T-cell (primary cell): Measurements from ENCODE around the gene BRD3. TPM values are rescaled to one million over a fixed set of nuclear protein-coding genes. Genes with fewer than 3 reads are reported as not detected.

Source experiments
- ATAC-seq, 4 experiments: fragments of 200-7000 bp in 3 of 4; fragments of 150-1000 bp in 1 of 4; cut with Tn5 transposase; replicated peaks in 1 of 4; 1 replicate in 3 of 4; 2 replicates in 1 of 4; pipeline ENCODE4 v1.10.0; 2021; ENCODE audit warnings: moderate library complexity in 3 of 4, mild to moderate bottlenecking in 2 of 4, moderate number of reproducible peaks in 1 of 4
- CTCF ChIA-PET, 2 donors: fragments of 300-600 bp; sonication (Branson Sonifier 250); formaldehyde crosslinking; loops; one replicate each; lab custom pipeline; 2022; ENCODE audit warnings: antibody characterized with exemption in 2 of 2; lab: Charles Lee
- POLR2A ChIA-PET, 2 donors: fragments of 300-600 bp; sonication (Branson Sonifier 250); formaldehyde crosslinking; loops; one replicate each; lab custom pipeline; 2022; ENCODE audit warnings: antibody characterized with exemption in 2 of 2; lab: Charles Lee
- DNase-seq, 35 experiments: peaks; one replicate each; pipeline versions ENCODE4 v3.0.0 to v3.0.0-alpha.2; 2013 to 2023
- H3K27ac ChIP-seq: one replicate; pipeline ENCODE4 v1.5.1; 2013; ENCODE audit warnings: low read length
- H3K27me3 ChIP-seq, 2 experiments: replicated peaks in 1 of 2; 1 replicate in 1 of 2; 2 replicates in 1 of 2; pipeline versions ENCODE4 v1.6.1 to v1.7.0; 2013; ENCODE audit warnings: low read length in 1 of 2, mixed read lengths in 1 of 2; ENCODE audit not compliant: control insufficient read depth in 2 of 2, insufficient read depth in 2 of 2; ENCODE audit errors: extremely low read depth in 1 of 2
- H3K36me3 ChIP-seq, 2 donors: 1 replicate in 1 of 2; 2 replicates in 1 of 2; pipeline versions ENCODE4 v1.6.1 to v1.7.0; 2013; ENCODE audit warnings: low read length in 1 of 2; ENCODE audit not compliant: control insufficient read depth in 2 of 2, insufficient read depth in 1 of 2; ENCODE audit errors: extremely low read depth in 1 of 2
- H3K4me1 ChIP-seq, 2 experiments: 1 replicate in 1 of 2; 2 replicates in 1 of 2; pipeline versions ENCODE4 v1.6.1 to v1.7.0; 2013; ENCODE audit warnings: low read length in 2 of 2, mixed read lengths in 1 of 2; ENCODE audit not compliant: insufficient read depth in 2 of 2, control insufficient read depth in 1 of 2; ENCODE audit errors: extremely low read depth in 1 of 2
- H3K4me3 ChIP-seq, 2 donors: 1 replicate in 1 of 2; 2 replicates in 1 of 2; pipeline versions ENCODE4 v1.5.1 to v1.7.0; 2013; ENCODE audit warnings: mild to moderate bottlenecking in 2 of 2, low read length in 1 of 2, moderate library complexity in 1 of 2; ENCODE audit not compliant: control insufficient read depth in 1 of 2; ENCODE audit errors: extremely low read depth in 1 of 2
- H3K9me3 ChIP-seq: 2 replicates; pipeline ENCODE4 v1.7.0; 2013
- H3K27ac Mint-ChIP-seq, 2 donors: one replicate each; pipeline ENCODE4 v1.8.0; 2020 to 2021; ENCODE audit warnings: mild to moderate bottlenecking in 2 of 2, mixed read lengths in 2 of 2
- H3K27me3 Mint-ChIP-seq, 2 donors: one replicate each; pipeline ENCODE4 v1.8.0; 2021 to 2022; ENCODE audit warnings: mixed read lengths in 2 of 2
- H3K36me3 Mint-ChIP-seq: one replicate; pipeline ENCODE4 v1.8.0; 2021; ENCODE audit warnings: mixed read lengths
- H3K4me1 Mint-ChIP-seq, 3 donors: one replicate each; pipeline ENCODE4 v1.8.0; 2020 to 2022; ENCODE audit warnings: mixed read lengths in 3 of 3, mild to moderate bottlenecking in 1 of 3
- H3K4me3 Mint-ChIP-seq, 3 donors: one replicate each; pipeline ENCODE4 v1.8.0; 2020 to 2022; ENCODE audit warnings: mild to moderate bottlenecking in 3 of 3, mixed read lengths in 3 of 3, moderate library complexity in 3 of 3
- H3K9me3 Mint-ChIP-seq, 3 donors: one replicate each; pipeline ENCODE4 v1.8.0; 2020 to 2022; ENCODE audit warnings: mixed read lengths in 3 of 3
- WGBS: methylation state at CpG from one replicate; pipeline ENCODE4 v1.1.5; 2013; ENCODE audit warnings: missing lambda C conversion rate; ENCODE audit not compliant: insufficient coverage; 5-methylcytosine and 5-hydroxymethylcytosine counted together
- total RNA-seq, 35 experiments: library from RNA in 6 of 35; stranded (reverse) in 6 of 35; fragments of 120-200 nt in 1 of 35; gene quantifications; one replicate each; pipeline versions ENCODE4 v1.2.1 to v1.2.4 and lab custom pipeline; 2013 to 2026

BRD3 gene
- total RNA-seq, 5 donors from 2014 or later (not counting 1 experiment from before 2014, with no cell fraction given): 33.7 to 63.7 (median 58.2) TPM

GRCh38 chr9:134068744-134069479 lies 1.1 kb upstream of the BRD3 start:
- H3K4me3 Mint-ChIP-seq: peak overlapping the region; percentile 75 to 86 (median 80)
- Histone ChIP-seq H3K27me3 (peaks cover 0 to 39% of the 10 kb centered on the region in 2 experiments), H3K36me3 (no peaks in the 10 kb centered on the region), H3K27ac (peak overlapping the region; percentile 88), H3K4me1 (peaks cover 6 to 40% of the 10 kb centered on the region in 2 experiments), H3K4me3 (peak overlapping the region; percentile 55 to 82), H3K9me3 (no peaks in the 10 kb centered on the region)
- peaks cover 27 to 32% (median 29%) of the 10 kb centered on the region in 3 donors for H3K4me1 Mint-ChIP-seq
- peaks cover 13 to 25% of the 10 kb centered on the region in 2 donors for H3K27me3 Mint-ChIP-seq
- WGBS: 15% methylated on average over 17 of the region's 31 CpGs
- ChIA-PET CTCF (interaction anchor here (0.6 to 1.2 kb wide), 5 partner anchors 9 to 298 kb away, joined by 3 to 8 read pairs (median 3); partner anchors contain the start of gene WDR5 (in 1 of the 2)), POLR2A (no interaction called here)
- no peaks in the 10 kb centered on the region for H3K9me3 Mint-ChIP-seq
- no peak for ATAC-seq
- no peaks in the 10 kb centered on the region for H3K36me3 Mint-ChIP-seq
- peak in 3 of 35 experiments; percentile 9 to 16 (median 11) for DNase-seq
- peak overlapping the region; percentile 89 to 91 for H3K27ac Mint-ChIP-seq

DNA sequence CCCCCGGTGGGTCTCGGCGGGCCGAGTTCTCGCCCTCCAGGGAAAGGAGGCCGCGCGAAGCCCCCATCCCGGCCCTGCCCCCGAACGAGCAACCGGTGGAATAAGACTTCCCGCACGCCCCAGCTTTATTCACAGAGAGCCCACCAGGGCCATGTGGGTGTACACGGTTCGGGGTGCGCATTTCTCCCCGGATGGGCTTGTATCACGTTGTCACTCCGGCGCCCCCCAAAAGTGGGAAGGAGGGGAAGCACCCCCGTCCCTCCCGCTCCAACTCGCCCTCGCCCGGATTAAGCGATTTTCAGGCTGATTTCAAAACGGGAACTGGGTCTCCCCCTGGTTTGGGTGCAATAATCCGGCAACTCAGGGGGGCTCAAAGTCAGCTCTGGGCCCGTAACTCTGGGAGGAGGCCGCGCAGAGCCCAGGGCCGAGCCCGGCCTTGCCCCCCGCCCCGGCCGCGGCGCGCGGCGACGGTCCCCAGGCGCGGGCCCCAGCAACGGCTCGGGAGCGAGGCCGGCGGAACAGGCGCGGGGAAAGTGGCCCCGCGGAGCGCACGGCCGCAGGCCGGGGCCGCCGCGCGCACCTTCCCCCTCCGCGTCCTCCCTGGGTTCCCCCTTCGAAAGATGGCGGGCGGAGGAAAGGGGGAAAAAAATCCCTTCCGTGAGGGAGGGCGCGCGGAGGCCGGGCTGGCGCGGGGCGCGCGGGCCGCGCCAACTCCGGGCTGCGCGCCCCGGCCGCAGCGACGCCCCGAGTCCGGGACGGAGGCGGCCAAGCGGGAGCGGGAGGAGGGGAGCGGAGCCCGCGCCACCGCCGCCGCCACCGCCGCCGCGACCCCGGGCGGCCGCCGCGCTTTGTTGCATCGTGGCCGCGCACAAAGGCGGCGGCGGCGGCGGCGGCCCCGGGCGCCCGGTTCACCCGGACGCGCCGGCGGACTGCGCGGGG lies 644 bp downstream of the BRD3 start:
- Histone ChIP-seq H3K9me3 (no peaks in the 10 kb centered on the region), H3K27ac (peak overlapping the region; percentile 46), H3K27me3 (peaks cover 0 to 26% of the 10 kb centered on the region in 2 experiments), H3K36me3 (peaks cover 0 to 3% of the 10 kb centered on the region in 2 donors), H3K4me3 (peak overlapping the region; percentile 67 to 76), H3K4me1 (peaks cover 6 to 57% of the 10 kb centered on the region in 2 experiments)
- H3K4me3 Mint-ChIP-seq: peak overlapping the region; percentile 85 to 92 (median 88)
- H3K27ac Mint-ChIP-seq: peak overlapping the region; percentile 69 to 83
- H3K4me1 Mint-ChIP-seq: peaks cover 33 to 48% (median 44%) of the 10 kb centered on the region in 3 donors
- no peaks in the 10 kb centered on the region for H3K9me3 Mint-ChIP-seq
- ATAC-seq: peak; percentile 8 to 19 (median 15)
- peaks cover 11 to 19% of the 10 kb centered on the region in 2 donors for H3K27me3 Mint-ChIP-seq
- ChIA-PET POLR2A (no interaction called here), CTCF (interaction anchor here in 1 of 2 donors (1.3 kb wide), 1 partner anchor 40 kb away, joined by 3 read pairs; no protein-coding TSS in a partner anchor)
- H3K36me3 Mint-ChIP-seq: no peaks in the 10 kb centered on the region
- peak in 25 of 35 experiments; percentile 16 to 80 (median 34) for DNase-seq
- under 1% methylated on average over 112 of the region's 126 CpGs for WGBS

GRCh38 chr9:134066526-134066912 lies 1.3 kb downstream of the BRD3 start:
- Histone ChIP-seq H3K4me3 (peak overlapping the region; percentile 67 to 76), H3K27ac (peak overlapping the region; percentile 46), H3K27me3 (peaks cover 0 to 24% of the 10 kb centered on the region in 2 experiments), H3K9me3 (no peaks in the 10 kb centered on the region), H3K36me3 (peaks cover 0 to 3% of the 10 kb centered on the region in 2 donors), H3K4me1 (peaks cover 6 to 64% of the 10 kb centered on the region in 2 experiments)
- Mint-ChIP-seq H3K27me3 (peaks cover 10 to 12% of the 10 kb centered on the region in 2 donors), H3K4me1 (peaks cover 33 to 49% (median 48%) of the 10 kb centered on the region in 3 donors), H3K36me3 (no peaks in the 10 kb centered on the region), H3K9me3 (no peaks in the 10 kb centered on the region), H3K4me3 (peak overlapping the region; percentile 85 to 92 (median 88)), H3K27ac (peak overlapping the region; percentile 91 to 92)
- CTCF ChIA-PET: interaction anchor here in 1 of 2 donors (1.3 kb wide), 1 partner anchor 40 kb away, joined by 3 read pairs; no protein-coding TSS in a partner anchor
- POLR2A ChIA-PET: no interaction called here
- 15% methylated on average over 6 of the region's 9 CpGs for WGBS
- ATAC-seq (no peak), DNase-seq (peak in 1 of 35 experiments; percentile 30)

- Histone ChIP-seq H3K4me3 (peak overlapping the region; percentile 67 to 76), H3K4me1 (peaks cover 6 to 71% of the 10 kb centered on the region in 2 experiments), H3K36me3 (peaks cover 0 to 3% of the 10 kb centered on the region in 2 donors), H3K27ac (peak overlapping the region; percentile 46), H3K9me3 (no peaks in the 10 kb centered on the region), H3K27me3 (peaks cover 0 to 17% of the 10 kb centered on the region in 2 experiments)
- peak overlapping the region; percentile 91 to 92 for H3K27ac Mint-ChIP-seq
- WGBS: 19% methylated on average over 16 of the region's 28 CpGs
- H3K4me3 Mint-ChIP-seq: peak overlapping the region; percentile 85 to 92 (median 88)
- H3K36me3 Mint-ChIP-seq: no peaks in the 10 kb centered on the region
- peak in 34 of 35 experiments; percentile 16 to 72 (median 44) for DNase-seq
- H3K4me1 Mint-ChIP-seq: peaks cover 37 to 56% (median 55%) of the 10 kb centered on the region in 3 donors
- H3K9me3 Mint-ChIP-seq: no peaks in the 10 kb centered on the region
- H3K27me3 Mint-ChIP-seq: peaks cover 7 to 8% of the 10 kb centered on the region in 2 donors
- ATAC-seq: peak in 2 of 4 experiments; percentile 12 to 13
- CTCF ChIA-PET: interaction anchor here in 1 of 2 donors (0.5 to 1.3 kb wide), 2 partner anchors 33 to 39 kb away, joined by 3 read pairs; no protein-coding TSS in a partner anchor
- POLR2A ChIA-PET: interaction anchor here in 1 of 2 donors (0.6 kb wide), 1 partner anchor 70 kb away, joined by 3 read pairs; the partner anchor contains the start of gene WDR5
These were observed 2.0 kb downstream of the BRD3 start for GRCh38 chr9:134065612-134066419.

DNA sequence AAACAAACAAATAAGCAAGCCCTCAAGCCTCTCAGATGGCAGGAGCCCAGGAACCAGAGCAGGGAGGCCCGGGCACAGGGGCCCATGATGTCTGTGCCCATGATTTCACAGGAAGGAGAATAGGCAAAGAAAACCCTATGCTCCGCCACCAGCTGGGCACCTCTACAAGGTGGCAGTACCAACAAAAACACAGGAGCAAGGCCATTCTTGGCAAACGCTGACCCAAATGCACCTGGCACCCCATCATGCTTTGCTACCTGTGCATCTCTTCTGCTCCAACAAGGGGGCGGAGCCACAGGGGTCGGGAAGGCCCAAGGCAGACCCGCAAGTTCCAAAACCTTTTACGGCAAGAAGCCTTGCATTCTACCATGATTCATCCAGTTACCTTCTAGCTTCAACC lies 3.1 kb downstream of the BRD3 start:
- Histone ChIP-seq H3K4me1 (peaks cover 8 to 82% of the 10 kb centered on the region in 2 experiments), H3K4me3 (no peak overlapping the region), H3K27ac (no peak overlapping the region), H3K27me3 (peaks cover 0 to 6% of the 10 kb centered on the region in 2 experiments), H3K9me3 (no peaks in the 10 kb centered on the region), H3K36me3 (peaks cover 0 to 3% of the 10 kb centered on the region in 2 donors)
- DNase-seq: no peak
- POLR2A ChIA-PET: no interaction called here
- Mint-ChIP-seq H3K27ac (peak overlapping the region; percentile 34 to 55), H3K9me3 (no peaks in the 10 kb centered on the region), H3K36me3 (no peaks in the 10 kb centered on the region), H3K27me3 (no peaks in the 10 kb centered on the region), H3K4me3 (peak overlapping the region; percentile 85 to 92 (median 88)), H3K4me1 (peaks cover 46 to 66% (median 66%) of the 10 kb centered on the region in 3 donors)
- CTCF ChIA-PET: no interaction called here
- 93% methylated on average over 7 of the region's 7 CpGs for WGBS
- no peak for ATAC-seq
